Activated T-helper 2 cell treated with anti-CD3 and anti-CD28 coated beads, Interferon-gamma antibody, Interleukin-2, Interleukin-4, amounts not matched to agents 10 μg/mL and 5 μg/mL and 100 μg/mL, durations not matched to agents 14 hours and 24 hours and 36 hours (primary cell): ENCODE results near the gene FAM227B. TPM values are rescaled to one million over a fixed set of nuclear protein-coding genes. Genes with fewer than 3 reads are reported as not detected.
"Not testable (repeated sequence)": the region's sequence is repeated elsewhere in the genome, so short reads cannot be mapped to it uniquely, and the experiment has no call there.

ENCODE experiments used
- DNase-seq: peaks from one replicate; pipeline ENCODE4 v3.0.0; 2021; ENCODE audit warnings: low spot score
- H3K27ac Mint-ChIP-seq: one replicate; pipeline ENCODE4 v1.8.0; 2021; ENCODE audit warnings: mixed read lengths
- H3K27me3 Mint-ChIP-seq: one replicate; pipeline ENCODE4 v1.8.0; 2021; ENCODE audit warnings: low read depth, mixed read lengths
- H3K36me3 Mint-ChIP-seq: one replicate; pipeline ENCODE4 v1.8.0; 2021; ENCODE audit warnings: low read depth, mixed read lengths
- H3K4me1 Mint-ChIP-seq: one replicate; pipeline ENCODE4 v1.8.0; 2021; ENCODE audit warnings: low read depth, mixed read lengths
- H3K4me3 Mint-ChIP-seq: one replicate; pipeline ENCODE4 v1.8.0; 2021; ENCODE audit warnings: low read depth, mild to moderate bottlenecking, moderate library complexity, mixed read lengths
- H3K9me3 Mint-ChIP-seq: one replicate; pipeline ENCODE4 v1.8.0; 2021; ENCODE audit warnings: mixed read lengths
- intact Hi-C: fragments of 100-400 bp; cut with micrococcal nuclease; formaldehyde crosslinking; loops from one replicate; pipeline ENCODE4 v1.15.1; 2023
- total RNA-seq: library from RNA; stranded (reverse); gene quantifications from 2 replicates; pipeline ENCODE4 v1.2.3, GENCODE V29; 2022

The FAM227B gene, protein sequence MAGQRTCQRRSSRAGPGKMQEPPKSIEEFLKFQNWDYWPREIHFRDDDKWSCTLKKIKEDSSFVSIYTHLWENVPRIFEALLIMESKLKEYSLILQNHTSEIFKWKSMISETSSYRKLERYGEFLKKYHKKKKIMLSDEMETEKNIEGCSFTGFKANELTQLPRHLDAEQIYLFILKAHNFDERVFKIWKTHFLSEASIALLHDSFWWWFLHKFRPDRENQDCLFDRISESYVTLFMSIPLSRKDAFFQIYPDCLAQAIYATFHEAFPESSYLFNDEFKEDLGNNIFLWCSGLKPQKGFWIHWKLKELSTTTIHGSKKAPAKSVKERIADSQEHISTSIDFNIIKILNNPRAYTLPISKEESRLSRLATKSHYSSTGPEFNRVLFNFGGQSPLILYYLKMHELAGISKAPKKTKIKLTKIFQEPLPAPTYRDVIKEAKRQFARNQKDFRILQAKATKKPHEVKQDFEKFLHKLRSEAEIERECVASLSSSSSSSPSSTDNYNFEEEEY
- 2.7 and 3.1 TPM in 2 replicates for total RNA-seq

DNA sequence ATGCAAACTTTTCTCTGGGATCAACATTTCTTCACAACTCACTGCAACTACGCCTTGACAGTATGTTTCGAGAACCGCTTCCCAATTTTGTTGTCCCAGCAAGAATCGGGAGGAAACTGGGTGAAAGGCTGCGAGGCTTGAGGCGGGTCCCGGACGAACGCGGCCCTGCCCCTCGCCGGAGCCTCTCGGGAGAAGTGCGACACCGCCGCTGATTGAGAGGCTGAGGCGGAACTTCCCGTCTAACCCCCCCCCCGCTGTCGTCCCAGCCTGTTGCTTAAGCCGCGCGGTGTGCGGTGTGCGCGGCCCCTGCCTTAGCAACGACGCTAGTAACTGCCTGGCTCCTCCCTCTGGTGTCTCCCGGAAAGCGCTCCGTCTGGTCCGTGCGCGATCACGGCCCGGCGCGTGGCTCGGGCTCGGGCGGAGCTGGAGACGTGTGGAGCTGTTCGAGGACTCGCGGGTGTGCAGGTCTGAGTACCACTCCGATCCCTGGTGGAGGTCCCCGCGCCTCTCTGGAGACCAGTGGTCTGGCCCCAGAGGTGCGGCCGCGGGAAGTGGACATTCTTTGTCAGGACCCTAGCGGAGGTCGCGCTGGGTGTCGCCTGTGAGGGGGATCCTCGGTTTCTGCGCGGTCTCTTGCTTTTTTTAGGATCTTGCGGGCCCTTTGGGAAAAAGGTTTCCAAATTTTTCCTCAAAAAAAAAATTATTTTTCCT is at the start of gene FAM227B, which contains the start of gene DTWD1:
Gene FAM227B, minus strand, starts transcription at position 161 of the 711 bp plus-strand sequence. CDS start 5,647 bp downstream, outside the sequence.
Gene DTWD1, plus strand, starts transcription at position 391 of the 711 bp plus-strand sequence. CDS start 4,120 bp downstream, outside the sequence.
- peak; percentile 93 for DNase-seq
- H3K27me3 Mint-ChIP-seq = no peaks in the 10 kb centered on the region
- peaks cover 25% of the 10 kb centered on the region for H3K36me3 Mint-ChIP-seq
- H3K9me3 Mint-ChIP-seq = peaks cover 15% of the 10 kb centered on the region
- peak within 1 kb of the TSS; percentile 91 for H3K27ac Mint-ChIP-seq
- H3K4me3 Mint-ChIP-seq = peak within 1 kb of the TSS; percentile 90
- peaks cover 39% of the 10 kb centered on the region for H3K4me1 Mint-ChIP-seq
- intact Hi-C loops = loop anchor here (2.0 to 5.0 kb wide), 6 partner anchors 334 to 1289 kb away; partner anchors contain the start of genes COPS2, DUT and GABPB1

DNA sequence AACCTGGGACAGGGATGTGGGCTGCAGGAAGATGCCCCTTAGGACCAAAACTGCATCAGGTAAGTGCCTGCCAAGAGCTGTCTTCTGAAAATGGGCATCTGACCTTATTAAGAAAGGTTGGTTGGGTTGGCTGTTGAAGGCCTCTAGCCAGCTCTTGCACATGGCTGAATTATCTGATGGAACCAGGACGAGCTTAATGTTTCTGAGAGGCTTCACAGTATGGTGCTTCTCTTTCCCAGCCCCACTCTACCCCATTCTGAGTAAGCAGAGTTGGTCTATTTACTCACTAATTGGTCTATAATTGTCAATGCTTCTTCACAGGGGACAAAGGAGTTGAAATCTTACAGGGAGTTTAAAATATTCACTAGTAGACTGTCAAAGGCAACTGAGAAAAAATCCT is 48.7 kb upstream of the FAM227B start:
- no peaks in the 10 kb centered on the region for H3K4me1 Mint-ChIP-seq
- intact Hi-C loops = no loop called here
- H3K36me3 Mint-ChIP-seq = no peaks in the 10 kb centered on the region
- no peaks in the 10 kb centered on the region for H3K9me3 Mint-ChIP-seq
- no peak overlapping the region for H3K4me3 Mint-ChIP-seq
- no peak overlapping the region for H3K27ac Mint-ChIP-seq
- peaks cover 18% of the 10 kb centered on the region for H3K27me3 Mint-ChIP-seq
- DNase-seq = no peak

DNA sequence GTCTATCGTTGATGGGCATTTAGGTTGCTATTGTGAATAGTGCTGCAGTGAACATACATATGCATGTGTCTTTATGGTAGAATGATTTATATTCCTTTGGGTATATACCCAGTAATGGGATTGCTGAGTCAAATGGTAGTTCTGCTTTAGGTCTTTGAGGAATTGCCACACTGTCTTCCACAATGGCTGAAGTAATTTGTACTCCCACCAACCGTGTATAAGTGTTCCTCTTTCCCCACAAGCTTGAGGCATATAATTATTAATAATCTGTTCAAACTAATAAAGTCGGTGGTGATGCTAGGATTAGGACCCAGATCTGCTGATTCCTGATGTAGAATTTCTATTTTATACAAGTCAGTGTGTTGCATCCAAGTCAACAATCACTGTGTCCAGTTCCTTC is 45.9 kb upstream of the FAM227B start:
- DNase-seq, H3K36me3 Mint-ChIP-seq, H3K9me3 Mint-ChIP-seq, H3K4me3 Mint-ChIP-seq, intact Hi-C loops, H3K27ac Mint-ChIP-seq, H3K4me1 Mint-ChIP-seq: not testable (repeated sequence)
- H3K27me3 Mint-ChIP-seq = peaks cover 25% of the 10 kb centered on the region

DNA sequence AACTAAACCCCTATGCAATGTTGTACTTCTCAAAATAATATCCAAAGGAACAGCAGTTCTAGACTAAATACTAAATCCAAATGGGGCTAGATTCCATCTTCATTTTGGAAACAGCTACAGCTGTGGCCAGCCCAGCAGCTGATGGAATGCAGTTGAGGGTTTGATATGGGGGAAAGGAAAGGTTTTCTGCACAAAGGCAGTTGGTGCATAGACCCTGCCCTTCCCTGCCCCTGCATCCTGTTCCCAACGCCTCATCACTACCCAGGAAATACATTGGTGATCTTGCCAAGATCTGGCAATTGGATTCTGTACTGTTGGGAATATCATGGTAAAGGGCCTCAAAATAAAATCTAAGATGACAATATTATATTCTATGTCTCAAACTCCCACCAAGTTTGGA is 44.1 kb upstream of the FAM227B start:
- no peak for DNase-seq
- no peaks in the 10 kb centered on the region for H3K36me3 Mint-ChIP-seq
- H3K4me1 Mint-ChIP-seq = no peaks in the 10 kb centered on the region
- H3K27ac Mint-ChIP-seq = no peak overlapping the region
- no peaks in the 10 kb centered on the region for H3K9me3 Mint-ChIP-seq
- intact Hi-C loops = no loop called here
- peaks cover 28% of the 10 kb centered on the region for H3K27me3 Mint-ChIP-seq
- H3K4me3 Mint-ChIP-seq = no peak overlapping the region

DNA sequence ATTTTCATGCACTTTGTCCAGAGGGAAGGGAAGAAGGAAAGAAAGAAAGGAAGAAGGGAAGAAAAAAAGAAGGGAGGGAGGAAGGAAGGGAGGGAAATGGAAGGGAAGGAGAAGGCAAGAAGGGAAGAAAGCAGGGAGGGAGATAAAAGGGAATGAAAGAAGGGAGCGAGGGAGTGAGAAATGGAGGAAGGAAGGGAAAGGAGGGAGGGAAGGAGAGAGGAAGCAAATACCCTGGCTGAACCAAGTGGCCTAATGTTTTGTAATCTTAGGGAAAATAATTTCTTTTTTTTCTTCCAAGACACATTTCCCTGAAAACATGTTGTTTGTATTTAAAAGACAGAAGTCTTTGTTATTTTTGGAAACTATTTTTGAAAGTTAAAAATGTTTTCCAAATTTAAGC is 36.1 kb upstream of the FAM227B start:
- Mint-ChIP-seq H3K4me1 (no peaks in the 10 kb centered on the region), H3K27me3 (peaks cover 16% of the 10 kb centered on the region), H3K27ac (no peak overlapping the region), H3K9me3 (peaks cover 32% of the 10 kb centered on the region), H3K4me3 (no peak overlapping the region), H3K36me3 (peaks cover 3% of the 10 kb centered on the region)
- DNase-seq = no peak
- intact Hi-C loops = no loop called here

DNA sequence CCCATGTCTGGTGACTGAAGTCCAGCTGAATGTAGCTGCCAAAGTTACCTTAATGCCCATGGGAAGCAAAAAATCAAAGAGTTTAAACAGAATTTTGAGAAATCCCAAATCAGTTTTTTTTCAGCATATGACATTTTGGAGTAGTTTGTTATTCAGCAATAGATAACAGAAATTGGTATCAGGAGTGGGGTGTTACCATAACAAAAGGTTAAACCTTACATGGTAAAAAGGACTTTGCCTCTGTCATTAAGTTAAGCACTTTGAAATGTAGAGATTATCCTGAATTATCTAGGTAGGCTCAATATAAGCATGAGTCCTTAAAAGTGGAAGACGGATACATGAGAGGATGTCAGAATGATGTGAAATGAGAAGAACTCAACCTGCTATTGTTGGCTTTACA is 32.3 kb upstream of the FAM227B start:
- Mint-ChIP-seq H3K4me1 (no peaks in the 10 kb centered on the region), H3K9me3 (peaks cover 30% of the 10 kb centered on the region), H3K27me3 (peaks cover 1% of the 10 kb centered on the region), H3K27ac (no peak overlapping the region), H3K4me3 (no peak overlapping the region), H3K36me3 (peaks cover 3% of the 10 kb centered on the region)
- DNase-seq = no peak
- intact Hi-C loops = no loop called here

DNA sequence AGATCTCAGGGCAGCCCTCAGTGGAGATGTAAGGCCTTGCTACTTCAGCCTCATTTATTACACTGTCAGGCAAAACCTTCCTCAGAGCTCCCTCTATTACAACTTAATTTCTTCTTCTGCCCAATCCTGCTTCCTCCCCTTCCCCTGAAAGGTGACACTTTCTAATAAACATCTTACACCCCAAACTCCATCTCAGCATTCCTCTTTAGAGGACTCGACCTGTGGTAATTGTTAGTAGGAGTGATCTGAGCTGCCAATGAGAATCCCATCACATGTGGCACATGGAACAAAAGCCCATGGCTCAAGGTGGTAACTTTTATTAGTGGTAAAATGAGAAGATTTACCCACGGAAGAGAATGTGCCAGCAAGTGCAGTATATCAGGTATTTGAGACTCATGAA is 30.1 kb upstream of the FAM227B start:
- Mint-ChIP-seq H3K9me3 (peaks cover 28% of the 10 kb centered on the region), H3K36me3 (peaks cover 3% of the 10 kb centered on the region), H3K27me3 (no peaks in the 10 kb centered on the region), H3K27ac (no peak overlapping the region), H3K4me3 (no peak overlapping the region), H3K4me1 (no peaks in the 10 kb centered on the region)
- DNase-seq = no peak
- intact Hi-C loops = no loop called here

DNA sequence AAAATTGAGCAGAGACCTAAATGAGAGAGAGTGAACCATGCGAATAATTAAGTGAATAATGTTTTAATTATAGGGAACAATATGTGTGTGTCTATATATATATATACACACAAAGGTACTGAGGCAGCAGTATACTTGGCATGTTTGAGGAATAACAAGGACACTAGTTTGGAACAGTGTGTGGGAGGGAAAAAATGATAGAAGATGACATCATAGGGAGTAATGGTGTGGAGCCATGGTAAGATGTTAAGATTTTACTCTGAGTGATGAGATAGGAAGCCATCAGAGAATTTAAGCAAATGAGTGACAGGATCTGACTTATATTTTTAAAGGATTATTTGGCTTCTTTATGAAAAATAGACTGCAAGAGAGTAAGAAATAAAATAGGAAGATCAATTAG is 29.4 kb upstream of the FAM227B start:
- DNase-seq = no peak
- Mint-ChIP-seq H3K27me3 (no peaks in the 10 kb centered on the region), H3K9me3 (peaks cover 28% of the 10 kb centered on the region), H3K27ac (no peak overlapping the region), H3K4me1 (no peaks in the 10 kb centered on the region), H3K4me3 (no peak overlapping the region), H3K36me3 (peaks cover 3% of the 10 kb centered on the region)
- intact Hi-C loops = no loop called here

DNA sequence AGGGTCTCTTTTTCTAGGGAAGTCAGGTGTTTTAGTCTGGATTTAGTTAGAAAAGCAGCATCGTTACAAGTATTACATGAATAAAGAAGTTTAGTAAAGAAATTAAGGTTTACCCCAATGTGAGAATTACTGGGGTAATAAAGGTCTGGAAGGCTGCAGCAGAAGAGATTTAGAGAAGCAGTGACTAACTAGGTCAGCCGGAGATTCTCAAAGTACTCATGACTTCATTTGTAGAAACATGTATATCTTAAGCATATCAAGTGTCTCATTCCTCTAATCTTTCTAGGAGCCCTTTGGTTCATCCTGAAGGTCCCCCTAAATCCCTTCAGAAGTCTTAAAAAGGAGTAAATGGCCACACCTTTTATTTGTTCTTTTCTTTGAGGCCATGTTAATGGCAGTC is 26.3 kb upstream of the FAM227B start:
- intact Hi-C loops = no loop called here

DNA sequence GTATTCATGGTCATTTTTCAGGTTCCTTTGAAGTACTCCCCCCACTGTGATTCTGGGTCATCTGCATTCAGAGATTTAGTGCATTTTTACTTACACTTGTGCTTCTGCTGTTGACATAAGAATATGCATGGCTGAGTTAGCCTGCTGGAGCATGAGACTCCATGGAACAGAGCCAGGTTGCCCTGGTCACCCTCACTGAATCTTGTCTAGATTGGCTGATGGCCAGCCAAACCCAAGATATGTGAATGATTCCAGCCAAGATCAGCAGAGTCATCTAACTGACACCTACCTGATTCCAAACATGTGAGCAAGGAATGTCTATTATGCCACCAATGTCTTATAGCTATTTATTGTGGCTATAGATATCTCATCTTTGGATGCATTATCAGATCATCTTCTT is 25.3 kb upstream of the FAM227B start:
- no peak overlapping the region for H3K4me3 Mint-ChIP-seq
- DNase-seq = no peak
- no peak overlapping the region for H3K27ac Mint-ChIP-seq
- no peaks in the 10 kb centered on the region for H3K4me1 Mint-ChIP-seq
- H3K27me3 Mint-ChIP-seq = no peaks in the 10 kb centered on the region
- peaks cover 11% of the 10 kb centered on the region for H3K36me3 Mint-ChIP-seq
- intact Hi-C loops = no loop called here
- no peaks in the 10 kb centered on the region for H3K9me3 Mint-ChIP-seq

More for the DNA sequence above, 26.3 kb upstream of the FAM227B start:
- Mint-ChIP-seq H3K4me3 (no peak overlapping the region), H3K4me1 (no peaks in the 10 kb centered on the region), H3K27ac (no peak overlapping the region), H3K9me3 (peaks cover 5% of the 10 kb centered on the region), H3K27me3 (no peaks in the 10 kb centered on the region), H3K36me3 (peaks cover 11% of the 10 kb centered on the region)
- DNase-seq = no peak

DNA sequence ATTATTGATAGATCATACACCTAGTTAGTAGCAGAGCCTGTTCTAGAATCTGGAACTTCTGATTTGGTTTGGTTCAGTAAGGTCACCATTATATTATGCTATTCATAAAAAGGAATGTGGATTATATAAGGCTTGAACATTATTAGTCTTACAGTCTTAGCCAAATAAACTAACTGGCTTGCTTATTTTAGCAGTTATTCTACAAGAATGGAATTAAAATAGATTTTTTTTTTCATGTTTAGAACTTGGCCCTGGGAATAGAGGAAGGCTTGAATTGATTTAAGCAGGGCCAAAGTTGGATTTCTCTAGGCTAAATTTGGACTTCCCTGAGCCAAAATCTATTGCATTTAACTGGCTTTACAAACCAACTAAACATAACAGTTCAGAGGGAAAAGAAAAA is 24.7 kb upstream of the FAM227B start:
- Mint-ChIP-seq H3K4me1 (no peaks in the 10 kb centered on the region), H3K4me3 (no peak overlapping the region), H3K9me3 (no peaks in the 10 kb centered on the region), H3K36me3 (peaks cover 11% of the 10 kb centered on the region), H3K27me3 (no peaks in the 10 kb centered on the region), H3K27ac (no peak overlapping the region)
- intact Hi-C loops = no loop called here
- no peak for DNase-seq

DNA sequence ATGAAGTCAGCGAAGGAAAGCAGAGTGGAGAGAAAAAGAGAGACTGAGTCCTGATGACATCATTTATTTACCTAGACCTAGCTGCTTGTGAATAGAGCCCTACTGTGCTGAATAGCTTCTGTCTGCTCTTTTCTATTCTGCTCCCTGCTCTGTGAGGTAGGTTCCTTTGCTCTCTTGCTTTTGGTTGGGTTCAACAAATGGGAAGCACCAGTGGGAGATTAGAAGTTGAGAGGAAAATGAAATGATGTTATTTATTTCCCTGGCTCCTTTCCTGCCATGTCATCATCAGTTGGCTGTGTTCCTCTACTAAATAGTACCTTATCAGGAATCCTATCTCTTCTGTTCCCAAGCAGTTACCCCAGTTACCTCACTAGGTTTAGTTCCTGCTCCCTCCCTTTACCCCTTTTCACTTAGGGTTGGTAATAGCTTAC is 23.8 kb upstream of the FAM227B start:
- intact Hi-C loops = no loop called here
- Mint-ChIP-seq H3K27ac (no peak overlapping the region), H3K4me3 (no peak overlapping the region), H3K27me3 (no peaks in the 10 kb centered on the region), H3K4me1 (no peaks in the 10 kb centered on the region), H3K9me3 (no peaks in the 10 kb centered on the region), H3K36me3 (peaks cover 11% of the 10 kb centered on the region)
- DNase-seq = no peak

DNA sequence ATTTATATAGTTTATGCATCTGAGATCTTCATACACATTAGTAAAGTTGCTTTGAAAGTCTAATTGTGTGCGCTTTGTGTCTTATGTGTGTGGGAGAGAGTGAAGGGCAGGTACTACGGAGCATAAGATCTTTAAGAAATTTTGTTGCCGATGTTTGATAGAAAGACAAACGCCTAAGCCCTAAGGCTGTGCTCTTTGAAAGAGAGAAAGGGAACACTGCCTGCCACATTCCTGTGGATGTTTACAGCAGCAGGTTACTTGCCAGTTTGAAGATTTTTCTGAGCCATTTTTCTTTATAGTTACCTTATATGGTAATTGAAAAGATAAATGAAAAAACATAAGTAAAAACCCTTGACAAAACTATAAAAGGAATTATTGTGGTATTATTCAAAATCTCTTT is 17.2 kb upstream of the FAM227B start:
- intact Hi-C loops = no loop called here
- no peak for DNase-seq
- H3K9me3 Mint-ChIP-seq = no peaks in the 10 kb centered on the region
- no peak overlapping the region for H3K27ac Mint-ChIP-seq
- no peaks in the 10 kb centered on the region for H3K27me3 Mint-ChIP-seq
- H3K36me3 Mint-ChIP-seq = peaks cover 23% of the 10 kb centered on the region
- H3K4me1 Mint-ChIP-seq = peaks cover 2% of the 10 kb centered on the region
- H3K4me3 Mint-ChIP-seq = no peak overlapping the region
